MM.1S (cell line): ENCODE measurements around the gene SGSM1.

Source experiments
- DNase-seq: peaks from one replicate; pipeline ENCODE4 v3.0.0-alpha.2; 2015
- H2AFZ ChIP-seq: fragments of 300-600 bp; sonication (generic); 2 replicates; pipeline ENCODE4 v1.6.0; 2016; ENCODE audit warnings: antibody characterized with exemption, low read length
- H3F3A ChIP-seq: fragments of 300-600 bp; sonication (generic); 2 replicates; pipeline ENCODE4 v1.6.1; 2016; ENCODE audit warnings: mild to moderate bottlenecking, antibody characterized with exemption, low read length, moderate library complexity, mixed read lengths; ENCODE audit not compliant: insufficient read depth
- H3K27ac ChIP-seq: fragments of 300-600 bp; sonication (generic); 2 replicates; pipeline ENCODE4 v1.5.1; 2016; ENCODE audit warnings: mild to moderate bottlenecking, low read length
- H3K27me3 ChIP-seq: fragments of 300-600 bp; sonication (generic); replicated peaks from 2 replicates; pipeline ENCODE4 v1.6.0; 2016; ENCODE audit warnings: low read length; ENCODE audit not compliant: insufficient read depth
- H3K36me3 ChIP-seq: fragments of 300-600 bp; sonication (generic); replicated peaks from 2 replicates; pipeline ENCODE4 v1.6.1; 2016; ENCODE audit warnings: mild to moderate bottlenecking, low read length, mixed read lengths; ENCODE audit not compliant: insufficient read depth
- H3K4me1 ChIP-seq: fragments of 300-600 bp; sonication (generic); 2 replicates; pipeline ENCODE4 v1.6.1; 2016; ENCODE audit warnings: low read length, mixed read lengths
- H3K4me2 ChIP-seq: fragments of 300-600 bp; sonication (generic); 2 replicates; pipeline ENCODE4 v1.6.0; 2016; ENCODE audit warnings: low read depth, low read length
- H3K4me3 ChIP-seq: fragments of 300-600 bp; sonication (generic); 2 replicates; pipeline ENCODE4 v1.5.1; 2016; ENCODE audit warnings: low read length, mixed read lengths
- H3K79me2 ChIP-seq: fragments of 300-600 bp; sonication (generic); 2 replicates; pipeline ENCODE4 v1.6.1; 2016; ENCODE audit warnings: mixed run types, low read length, mixed read lengths
- H3K9ac ChIP-seq: fragments of 300-600 bp; sonication (generic); 2 replicates; pipeline ENCODE4 v1.6.1; 2016; ENCODE audit warnings: low read length, mixed read lengths
- H3K9me2 ChIP-seq: fragments of 300-600 bp; sonication (generic); replicated peaks from 2 replicates; pipeline ENCODE4 v1.6.1; 2016; ENCODE audit warnings: mild to moderate bottlenecking, low read length, mixed read lengths; ENCODE audit not compliant: insufficient read depth
- H3K9me3 ChIP-seq: fragments of 300-600 bp; sonication (generic); replicated peaks from 2 replicates; pipeline ENCODE4 v1.6.1; 2016; ENCODE audit warnings: mild to moderate bottlenecking, low read length, mixed read lengths; ENCODE audit not compliant: insufficient read depth
- H4K20me1 ChIP-seq: fragments of 300-600 bp; sonication (generic); 2 replicates; pipeline ENCODE4 v1.6.1; 2016; ENCODE audit warnings: mild to moderate bottlenecking, low read length, moderate library complexity, mixed read lengths; ENCODE audit not compliant: insufficient read depth
- EZH2 ChIP-seq: fragments of 300-600 bp; sonication (generic); optimal IDR thresholded peaks from 2 replicates; pipeline ENCODE3; 2017; ENCODE audit warnings: low read depth, mild to moderate bottlenecking, antibody characterized with exemption, low read length, mixed read lengths
- EZH2phosphoT487 ChIP-seq: fragments of 300-600 bp; sonication (generic); IDR thresholded peaks from 2 replicates; pipeline ENCODE4 v1.6.1; 2018; ENCODE audit warnings: antibody characterized with exemption, low read length
- TF ChIP-seq, protein P1 (sequence below): fragments of 300-600 bp; sonication (generic); IDR thresholded peaks from 2 replicates; pipeline ENCODE4 v1.5.1; 2016; ENCODE audit warnings: antibody characterized with exemption, low read length, mixed read lengths

The SGSM1 gene

DNA sequence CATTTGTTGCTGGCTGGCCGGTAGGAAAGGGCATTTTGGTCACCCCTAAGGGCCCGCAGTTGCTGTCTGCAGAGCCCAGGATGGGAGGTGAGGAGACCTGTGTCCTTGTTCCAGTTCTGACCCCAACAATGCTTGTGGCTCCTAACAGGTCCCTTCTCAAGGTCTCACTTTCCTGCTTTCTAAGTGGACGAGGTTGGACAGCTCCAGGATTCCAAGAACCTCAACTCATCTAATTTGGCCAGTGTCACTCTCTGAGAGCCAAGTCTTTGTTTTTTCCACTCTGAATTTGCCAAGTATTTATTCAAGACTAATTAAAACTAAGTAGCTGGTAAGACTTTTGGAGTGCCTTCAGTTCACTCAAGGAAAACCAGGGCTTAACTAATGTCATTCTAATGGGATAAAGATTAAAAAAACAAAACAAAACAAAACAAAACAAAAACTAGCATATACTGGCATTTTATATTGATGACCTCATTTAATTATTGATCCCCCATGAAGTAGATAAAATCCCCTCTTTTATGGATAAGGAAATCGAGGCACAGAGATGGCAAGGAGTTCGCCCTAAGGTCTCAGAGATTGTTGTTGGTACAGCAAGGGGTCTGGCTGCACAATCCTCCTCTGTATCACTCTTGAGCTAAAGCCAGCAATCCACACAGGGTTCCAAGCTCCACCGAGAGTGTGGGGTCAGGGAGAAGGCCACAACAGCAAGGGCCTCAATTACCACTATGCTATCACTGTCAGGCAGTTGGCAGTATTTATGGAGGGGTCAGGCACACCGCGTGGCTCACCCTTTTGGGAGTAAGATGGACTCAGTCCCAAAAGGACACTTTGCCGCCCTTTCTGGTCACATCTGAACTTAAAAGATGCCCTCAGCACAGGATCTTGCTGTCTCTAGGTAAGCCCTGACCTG, 8.1 kb downstream of the SGSM1 start:
- H3K4me2 ChIP-seq = no peak overlapping the region
- H3K9me2 ChIP-seq = no peaks in the 10 kb centered on the region
- no peaks in the 10 kb centered on the region for H3K4me1 ChIP-seq
- no peaks in the 10 kb centered on the region for H4K20me1 ChIP-seq
- H3K9me3 ChIP-seq = no peaks in the 10 kb centered on the region
- H3K27ac ChIP-seq = no peak overlapping the region
- H3K36me3 ChIP-seq = no peaks in the 10 kb centered on the region
- no peak for DNase-seq
- H3K79me2 ChIP-seq = no peaks in the 10 kb centered on the region
- H3K27me3 ChIP-seq = peaks cover 79% of the 10 kb centered on the region
- TF ChIP-seq EZH2 (no peak), EZH2phosphoT487 (no peak)
- TF ChIP-seq, protein P1, sequence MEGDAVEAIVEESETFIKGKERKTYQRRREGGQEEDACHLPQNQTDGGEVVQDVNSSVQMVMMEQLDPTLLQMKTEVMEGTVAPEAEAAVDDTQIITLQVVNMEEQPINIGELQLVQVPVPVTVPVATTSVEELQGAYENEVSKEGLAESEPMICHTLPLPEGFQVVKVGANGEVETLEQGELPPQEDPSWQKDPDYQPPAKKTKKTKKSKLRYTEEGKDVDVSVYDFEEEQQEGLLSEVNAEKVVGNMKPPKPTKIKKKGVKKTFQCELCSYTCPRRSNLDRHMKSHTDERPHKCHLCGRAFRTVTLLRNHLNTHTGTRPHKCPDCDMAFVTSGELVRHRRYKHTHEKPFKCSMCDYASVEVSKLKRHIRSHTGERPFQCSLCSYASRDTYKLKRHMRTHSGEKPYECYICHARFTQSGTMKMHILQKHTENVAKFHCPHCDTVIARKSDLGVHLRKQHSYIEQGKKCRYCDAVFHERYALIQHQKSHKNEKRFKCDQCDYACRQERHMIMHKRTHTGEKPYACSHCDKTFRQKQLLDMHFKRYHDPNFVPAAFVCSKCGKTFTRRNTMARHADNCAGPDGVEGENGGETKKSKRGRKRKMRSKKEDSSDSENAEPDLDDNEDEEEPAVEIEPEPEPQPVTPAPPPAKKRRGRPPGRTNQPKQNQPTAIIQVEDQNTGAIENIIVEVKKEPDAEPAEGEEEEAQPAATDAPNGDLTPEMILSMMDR = no peak
- no peak overlapping the region for H3K4me3 ChIP-seq
- H3F3A ChIP-seq = no peaks in the 10 kb centered on the region
- H3K9ac ChIP-seq = no peak overlapping the region
- H2AFZ ChIP-seq = no peak overlapping the region

DNA sequence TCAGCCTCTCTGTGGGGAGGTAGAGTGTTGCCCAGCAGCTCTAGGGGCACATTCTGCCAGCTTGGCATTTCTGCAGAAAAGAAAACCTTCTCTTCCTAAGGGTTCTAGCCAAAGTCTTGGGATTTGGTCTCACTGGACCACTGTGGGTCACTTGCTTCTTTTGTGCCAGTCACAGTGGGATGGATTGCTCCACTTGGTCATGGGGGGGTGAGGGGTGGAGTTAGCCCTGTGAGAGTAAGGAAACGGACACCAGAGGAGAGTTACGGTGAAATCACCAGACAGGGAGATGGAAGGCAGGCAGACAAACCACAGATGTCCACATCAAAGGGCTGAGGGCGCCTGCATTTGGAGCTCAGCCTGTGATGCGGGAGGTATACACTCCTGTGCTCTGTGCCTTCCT, 10.8 kb downstream of the SGSM1 start:
- Histone ChIP-seq H3K9me3 (no peaks in the 10 kb centered on the region), H3K4me2 (no peak overlapping the region), H3K4me3 (no peak overlapping the region), H3K4me1 (no peaks in the 10 kb centered on the region), H3K79me2 (no peaks in the 10 kb centered on the region), H3K36me3 (no peaks in the 10 kb centered on the region), H3K9ac (no peak overlapping the region), H3K27ac (no peak overlapping the region), H2AFZ (no peak overlapping the region), H3K9me2 (no peaks in the 10 kb centered on the region), H3K27me3 (peaks cover 82% of the 10 kb centered on the region), H4K20me1 (no peaks in the 10 kb centered on the region), H3F3A (no peaks in the 10 kb centered on the region)
- TF ChIP-seq, protein P1 = no peak
- no peak for TF ChIP-seq EZH2
- no peak for TF ChIP-seq EZH2phosphoT487
- no peak for DNase-seq

DNA sequence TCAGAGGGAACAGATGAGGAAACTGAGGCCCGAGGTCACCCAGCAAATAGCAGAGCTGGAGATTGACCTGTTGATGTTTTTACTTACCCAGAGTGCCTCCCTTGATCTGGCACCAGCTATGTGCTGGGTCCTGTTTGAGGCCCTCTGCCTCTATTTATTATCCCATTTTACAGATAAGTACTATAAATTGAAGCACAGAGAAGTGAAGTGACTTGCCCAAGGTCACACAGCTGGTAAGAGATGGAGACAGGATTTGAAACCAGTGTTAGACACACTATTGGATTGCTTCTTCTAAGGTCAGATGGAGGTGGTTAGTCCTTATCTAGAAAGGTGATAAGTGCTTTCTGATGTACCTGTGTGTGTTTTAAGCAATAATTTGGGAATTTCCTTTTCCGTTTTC, 13.5 kb downstream of the SGSM1 start:
- H3K4me2 ChIP-seq = no peak overlapping the region
- no peaks in the 10 kb centered on the region for H3F3A ChIP-seq
- H3K9me3 ChIP-seq = no peaks in the 10 kb centered on the region

More for the DNA sequence above, 13.5 kb downstream of the SGSM1 start:
- Histone ChIP-seq H3K9me2 (no peaks in the 10 kb centered on the region), H3K36me3 (no peaks in the 10 kb centered on the region), H3K4me1 (no peaks in the 10 kb centered on the region), H3K27ac (no peak overlapping the region), H3K9ac (no peak overlapping the region), H2AFZ (no peak overlapping the region), H3K27me3 (peaks cover 75% of the 10 kb centered on the region), H4K20me1 (no peaks in the 10 kb centered on the region), H3K79me2 (no peaks in the 10 kb centered on the region), H3K4me3 (no peak overlapping the region)
- no peak for TF ChIP-seq EZH2
- TF ChIP-seq, protein P1 = no peak
- TF ChIP-seq EZH2phosphoT487 = no peak
- no peak for DNase-seq
